ENCODE results near the gene SNX14.

DNA sequence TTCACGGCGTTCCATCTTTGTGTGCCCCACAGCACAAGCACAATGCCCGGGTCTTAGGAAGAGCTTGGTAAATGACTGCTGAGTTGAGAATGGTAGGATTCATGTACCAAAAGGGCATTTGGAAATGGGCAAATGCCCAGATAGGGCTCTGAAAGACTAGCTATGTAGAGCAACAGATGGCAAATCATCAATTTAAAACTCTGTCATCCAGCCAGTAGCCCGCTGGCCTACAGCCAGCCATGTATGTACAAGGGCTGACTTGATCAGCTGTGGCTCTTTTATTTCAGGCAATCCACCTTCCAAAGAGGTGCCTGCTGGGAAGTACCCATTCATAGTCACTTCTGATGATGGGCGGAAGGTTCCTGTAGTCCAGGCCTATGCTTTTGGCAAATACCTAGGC, 108.7 kb downstream of the SNX14 start:
- TF ChIP-seq, protein P1, sequence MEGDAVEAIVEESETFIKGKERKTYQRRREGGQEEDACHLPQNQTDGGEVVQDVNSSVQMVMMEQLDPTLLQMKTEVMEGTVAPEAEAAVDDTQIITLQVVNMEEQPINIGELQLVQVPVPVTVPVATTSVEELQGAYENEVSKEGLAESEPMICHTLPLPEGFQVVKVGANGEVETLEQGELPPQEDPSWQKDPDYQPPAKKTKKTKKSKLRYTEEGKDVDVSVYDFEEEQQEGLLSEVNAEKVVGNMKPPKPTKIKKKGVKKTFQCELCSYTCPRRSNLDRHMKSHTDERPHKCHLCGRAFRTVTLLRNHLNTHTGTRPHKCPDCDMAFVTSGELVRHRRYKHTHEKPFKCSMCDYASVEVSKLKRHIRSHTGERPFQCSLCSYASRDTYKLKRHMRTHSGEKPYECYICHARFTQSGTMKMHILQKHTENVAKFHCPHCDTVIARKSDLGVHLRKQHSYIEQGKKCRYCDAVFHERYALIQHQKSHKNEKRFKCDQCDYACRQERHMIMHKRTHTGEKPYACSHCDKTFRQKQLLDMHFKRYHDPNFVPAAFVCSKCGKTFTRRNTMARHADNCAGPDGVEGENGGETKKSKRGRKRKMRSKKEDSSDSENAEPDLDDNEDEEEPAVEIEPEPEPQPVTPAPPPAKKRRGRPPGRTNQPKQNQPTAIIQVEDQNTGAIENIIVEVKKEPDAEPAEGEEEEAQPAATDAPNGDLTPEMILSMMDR (IDR thresholded peaks at IDR 0.05): no peak
- no peak for TF ChIP-seq EZH2phosphoT487 (IDR thresholded peaks at IDR 0.05; ENCODE audit: borderline replicate concordance, low read depth)
- no peak for TF ChIP-seq USF1 (IDR thresholded peaks at IDR 0.05; ENCODE audit: borderline replicate concordance, low read depth)
- TF ChIP-seq, protein P2, sequence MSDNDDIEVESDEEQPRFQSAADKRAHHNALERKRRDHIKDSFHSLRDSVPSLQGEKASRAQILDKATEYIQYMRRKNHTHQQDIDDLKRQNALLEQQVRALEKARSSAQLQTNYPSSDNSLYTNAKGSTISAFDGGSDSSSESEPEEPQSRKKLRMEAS (IDR thresholded peaks at IDR 0.05; ENCODE audit: low read depth): no peak
- TF ChIP-seq TAF1 (IDR thresholded peaks at IDR 0.05; ENCODE audit: borderline replicate concordance, low read depth, low read length): no peak

All from SK-N-SH (cell line).